Stimulated activated CD4-positive, alpha-beta T cell treated with anti-CD3 and anti-CD28 coated beads, Interleukin-4, amount 100 ng/mL, for 4 hours (primary cell): ENCODE measurements around the gene CPNE4.
"Not testable (repeated sequence)": the region's sequence is repeated elsewhere in the genome, so short reads cannot be mapped to it uniquely, and the experiment has no call there.

ENCODE experiments used
- DNase-seq, 2 experiments: peaks; one replicate each; pipeline ENCODE4 v3.0.0-alpha.2; 2020

CPNE4 gene

GRCh38 chr3:132034486-132035464, at the start of gene CPNE4:
Gene CPNE4, minus strand, starts transcription at chr3:132035014.
- DNase-seq, result peak; percentile 30 to 59

GRCh38 chr3:132083583-132084279, 48.9 kb upstream of the CPNE4 start:
- DNase-seq, result no peak

GRCh38 chr3:132083159-132083558, 48.3 kb upstream of the CPNE4 start:
- DNase-seq, result no peak

GRCh38 chr3:132079147-132079546, 44.3 kb upstream of the CPNE4 start:
- no peak for DNase-seq

GRCh38 chr3:132073771-132074170, 39.0 kb upstream of the CPNE4 start:
- no peak for DNase-seq

- no peak for DNase-seq
Observed at GRCh38 chr3:132071043-132071442, 36.2 kb upstream of the CPNE4 start.

GRCh38 chr3:132064114-132064513, 29.3 kb upstream of the CPNE4 start:
- no peak for DNase-seq

GRCh38 chr3:132062535-132062934, 27.7 kb upstream of the CPNE4 start:
- no peak for DNase-seq

GRCh38 chr3:132055872-132056271, 21.1 kb upstream of the CPNE4 start:
- DNase-seq, result no peak

- DNase-seq, result no peak
Observed at GRCh38 chr3:132047209-132047608, 12.4 kb upstream of the CPNE4 start.

GRCh38 chr3:132044874-132045273, 10.1 kb upstream of the CPNE4 start:
- not testable (repeated sequence) for DNase-seq

GRCh38 chr3:132042681-132043080, 7.9 kb upstream of the CPNE4 start:
- no peak for DNase-seq

- no peak for DNase-seq
Observed at GRCh38 chr3:132038198-132038825, 3.5 kb upstream of the CPNE4 start.

GRCh38 chr3:132037581-132037980, 2.8 kb upstream of the CPNE4 start:
- no peak for DNase-seq

GRCh38 chr3:132037056-132037455, 2.2 kb upstream of the CPNE4 start:
- no peak for DNase-seq

GRCh38 chr3:132034097-132034485, 723 bp downstream of the CPNE4 start:
- no peak for DNase-seq

GRCh38 chr3:132033471-132033870, 1.3 kb downstream of the CPNE4 start:
- no peak for DNase-seq

- no peak for DNase-seq
Observed at GRCh38 chr3:132032959-132033358, 1.9 kb downstream of the CPNE4 start.

- DNase-seq, result peak; percentile 22 to 57
Observed at GRCh38 chr3:132029182-132029902, 5.5 kb downstream of the CPNE4 start.

GRCh38 chr3:132022914-132023313, 11.9 kb downstream of the CPNE4 start:
- DNase-seq, result no peak

- no peak for DNase-seq
Observed at GRCh38 chr3:132020058-132020457, 14.8 kb downstream of the CPNE4 start.

GRCh38 chr3:132017137-132017536, 17.7 kb downstream of the CPNE4 start:
- no peak for DNase-seq
